Central memory CD4-positive, alpha-beta T cell (primary cell): ENCODE data around the gene STK38L.

Experiments
- DNase-seq: peaks from one replicate; pipeline ENCODE4 v3.0.0; 2022

Gene STK38L

DNA sequence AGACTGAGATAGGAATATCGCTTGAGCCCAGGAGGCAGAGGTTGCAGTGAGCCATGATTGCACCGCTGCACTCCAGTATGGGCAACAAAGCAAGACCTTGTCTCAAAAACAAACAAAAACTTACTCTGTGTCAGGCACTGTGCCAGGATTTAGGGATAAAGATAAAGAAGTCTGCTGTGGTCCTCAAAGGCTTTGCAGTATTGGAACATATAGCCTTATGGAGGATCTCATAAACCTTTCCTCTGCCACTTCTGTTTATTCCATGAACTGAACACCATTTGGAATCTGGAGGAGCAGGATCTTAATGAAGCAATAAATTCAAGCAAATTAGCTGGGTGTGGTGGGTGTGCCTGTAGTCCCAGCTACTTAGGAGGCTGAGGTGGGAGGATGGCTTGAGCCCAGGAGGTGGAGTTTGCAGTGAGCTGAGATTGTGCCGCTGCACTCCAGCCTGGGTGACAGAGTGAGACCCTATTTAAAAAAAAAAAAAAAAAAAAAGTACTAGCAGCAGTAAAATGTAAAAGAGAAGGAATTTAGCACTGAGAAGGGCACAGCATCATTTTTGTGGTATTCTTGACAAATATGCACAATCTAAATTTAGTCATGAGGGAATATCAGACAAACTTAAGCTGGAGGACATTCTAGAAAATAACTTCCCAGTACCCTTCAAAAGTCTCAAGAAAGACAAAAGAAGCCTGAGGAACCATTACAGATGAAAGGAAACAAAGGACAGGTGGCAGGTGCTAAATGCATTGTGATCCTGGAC, 115.7 kb downstream of the STK38L start:
- DNase-seq: no peak

DNA sequence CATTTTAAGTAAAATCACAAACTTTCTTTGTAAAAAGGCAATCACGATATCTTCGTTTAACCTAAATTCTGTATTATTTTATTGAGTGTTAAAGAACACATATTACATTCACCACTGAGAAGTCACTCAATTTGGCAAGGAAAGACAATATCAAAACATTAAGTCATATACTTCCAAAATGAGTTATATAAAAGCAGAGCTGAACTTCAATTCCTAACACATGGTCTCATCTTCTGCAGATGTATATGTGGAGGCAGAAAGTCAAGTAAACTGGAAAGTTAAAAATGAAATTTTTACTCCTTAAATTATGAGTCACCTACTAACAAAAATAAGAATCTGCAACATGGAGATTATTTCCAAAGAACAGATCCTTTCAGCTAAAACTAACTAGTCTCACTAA, 117.3 kb downstream of the STK38L start:
- DNase-seq: no peak

DNA sequence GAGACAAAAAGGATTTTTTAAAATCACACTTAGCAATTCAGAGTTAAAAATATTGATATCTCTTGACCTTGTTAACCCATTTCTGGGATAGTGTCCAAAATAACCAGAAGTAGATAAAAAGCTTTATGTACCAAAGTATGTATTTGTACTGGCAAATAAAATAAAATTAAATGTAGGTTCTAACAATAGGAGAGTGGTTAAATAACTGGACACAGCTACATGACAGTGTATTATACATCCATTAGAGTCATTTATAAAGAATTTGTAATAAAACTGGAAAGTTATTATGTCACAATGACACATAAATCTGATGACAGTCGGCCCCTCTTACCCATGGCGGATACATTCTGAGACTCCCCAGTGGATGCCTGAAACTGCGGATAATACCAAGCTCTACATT, 122.5 kb downstream of the STK38L start:
- no peak for DNase-seq

DNA sequence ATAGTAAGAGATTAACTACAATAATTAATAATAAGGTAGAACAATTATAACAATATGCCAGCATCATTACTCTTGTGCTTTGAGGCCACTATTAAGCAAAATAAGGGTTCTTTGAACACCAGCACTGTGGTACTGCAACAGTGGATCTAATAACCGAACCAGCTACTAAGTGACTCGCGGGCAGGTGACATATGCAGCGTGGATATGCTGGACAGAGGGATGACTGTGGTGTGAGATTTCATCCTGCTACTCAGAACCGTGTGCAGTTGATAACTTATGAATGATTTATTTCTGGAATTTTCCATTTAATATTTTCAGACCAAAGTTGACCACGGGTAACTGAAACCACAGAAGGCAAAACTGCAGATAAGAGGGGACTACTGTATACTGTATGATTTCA, 123.0 kb downstream of the STK38L start:
- DNase-seq: no peak
